Mucosa of stomach (tissue), 1 donor: Measurements from ENCODE around the gene SMIM5.
"Not testable (repeated sequence)": the region's sequence is repeated elsewhere in the genome, so short reads cannot be mapped to it uniquely, and the experiment has no call there.

ENCODE experiments used
- H3K27me3 ChIP-seq: one replicate; pipeline ENCODE4 v1.7.0; 2013; ENCODE audit warnings: mild to moderate bottlenecking, low read length; ENCODE audit not compliant: control insufficient read depth, insufficient read depth
- H3K36me3 ChIP-seq: one replicate; pipeline ENCODE4 v1.7.0; 2013; ENCODE audit warnings: low read length; ENCODE audit not compliant: control insufficient read depth, insufficient read depth
- H3K4me1 ChIP-seq: one replicate; pipeline ENCODE4 v1.7.0; 2013; ENCODE audit warnings: mild to moderate bottlenecking, low read length; ENCODE audit not compliant: control insufficient read depth, insufficient read depth
- H3K4me3 ChIP-seq: one replicate; pipeline ENCODE4 v1.7.0; 2013; ENCODE audit warnings: low read length
- H3K9ac ChIP-seq: one replicate; pipeline ENCODE4 v1.7.0; 2013; ENCODE audit warnings: mild to moderate bottlenecking, low read length, moderate library complexity
- H3K9me3 ChIP-seq: one replicate; pipeline ENCODE4 v1.7.0; 2013; ENCODE audit warnings: mild to moderate bottlenecking, low read length, moderate library complexity; ENCODE audit not compliant: control insufficient read depth
- donor health status: Pancreatic carcinoma.

SMIM5 gene

GRCh38 chr17:75632428-75632827 is 806 bp upstream of the SMIM5 start:
- peaks cover 49% of the 10 kb centered on the region for H3K4me1 ChIP-seq
- H3K27me3 ChIP-seq: no peaks in the 10 kb centered on the region
- peaks cover 12% of the 10 kb centered on the region for H3K36me3 ChIP-seq
- H3K9me3 ChIP-seq: no peaks in the 10 kb centered on the region
- H3K9ac ChIP-seq: peak overlapping the region; percentile 90
- H3K4me3 ChIP-seq: no peak overlapping the region

- Histone ChIP-seq H3K4me1 (peaks cover 61% of the 10 kb centered on the region), H3K9ac (peak overlapping the region; percentile 90), H3K36me3 (peaks cover 12% of the 10 kb centered on the region), H3K4me3 (peak overlapping the region; percentile 78), H3K9me3 (no peaks in the 10 kb centered on the region), H3K27me3 (no peaks in the 10 kb centered on the region)
Observed at GRCh38 chr17:75633486-75634375, 497 bp downstream of the SMIM5 start.

DNA sequence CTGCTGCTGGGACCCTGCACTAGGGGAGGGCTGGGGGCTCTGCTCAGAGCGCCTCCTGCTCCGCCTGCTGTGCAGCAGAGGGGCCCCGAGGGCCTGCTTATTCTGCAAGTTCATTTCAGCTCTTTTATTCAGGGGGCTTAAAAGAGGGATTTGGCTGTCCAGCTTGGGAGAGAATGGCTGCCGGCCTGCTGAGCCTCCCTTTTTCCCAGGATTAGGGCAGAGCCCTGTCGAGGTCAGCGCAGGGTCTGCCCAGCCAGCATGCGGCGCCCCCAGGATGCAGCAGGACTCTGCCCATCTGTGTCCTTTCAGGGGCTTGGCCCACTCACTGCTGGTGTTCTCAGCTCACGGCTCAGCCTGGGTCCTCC is 1.1 kb downstream of the SMIM5 start:
- Histone ChIP-seq H3K4me3 (peak overlapping the region; percentile 78), H3K27me3 (no peaks in the 10 kb centered on the region), H3K4me1 (peaks cover 68% of the 10 kb centered on the region), H3K36me3 (peaks cover 12% of the 10 kb centered on the region), H3K9me3 (no peaks in the 10 kb centered on the region), H3K9ac (peak overlapping the region; percentile 90)

DNA sequence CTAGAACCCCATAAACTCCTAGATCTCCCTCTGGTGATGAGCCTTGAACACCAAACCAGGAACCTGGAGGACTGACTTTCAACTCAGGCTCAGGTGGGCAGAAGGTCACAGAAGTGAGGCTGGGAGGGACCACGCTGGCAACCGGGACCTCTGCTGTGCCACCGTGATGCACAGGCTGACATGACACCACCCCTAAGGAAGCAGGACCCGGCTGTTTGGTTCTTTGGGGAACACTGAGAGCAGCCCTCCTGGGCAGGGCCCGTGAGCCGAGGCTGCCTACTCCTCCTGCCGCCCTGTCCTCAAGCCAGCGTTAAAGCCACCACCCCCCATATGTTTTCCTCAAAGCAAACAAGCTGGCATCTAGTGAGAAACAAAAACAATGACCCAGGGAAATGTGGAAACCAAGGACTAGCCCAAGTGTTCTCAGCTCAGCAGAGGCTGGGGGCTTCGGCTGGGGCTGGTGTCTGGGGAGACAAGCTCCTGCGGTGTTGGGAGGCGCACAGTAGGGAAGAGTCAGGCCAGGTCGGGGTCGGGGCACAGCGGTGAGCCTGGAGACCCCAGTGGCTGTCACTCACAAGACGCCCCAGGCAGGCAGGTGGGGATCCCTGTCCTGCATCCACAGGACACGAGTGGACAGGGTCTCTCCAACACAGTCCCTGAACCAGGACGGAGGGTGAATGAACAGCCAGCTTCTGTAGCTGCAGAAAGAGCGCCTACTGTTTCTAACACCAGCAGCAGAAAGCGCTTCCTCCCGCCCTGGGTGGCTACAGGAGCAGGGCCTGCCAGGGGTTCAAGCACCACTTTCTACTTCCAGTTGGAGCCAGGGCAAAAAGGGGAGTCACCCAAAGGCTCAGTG is 1.7 kb downstream of the SMIM5 start:
- peaks cover 6% of the 10 kb centered on the region for H3K36me3 ChIP-seq
- H3K4me1 ChIP-seq: peaks cover 73% of the 10 kb centered on the region
- H3K27me3 ChIP-seq: no peaks in the 10 kb centered on the region
- no peaks in the 10 kb centered on the region for H3K9me3 ChIP-seq
- H3K9ac ChIP-seq: peak overlapping the region; percentile 90
- peak overlapping the region; percentile 78 for H3K4me3 ChIP-seq

DNA sequence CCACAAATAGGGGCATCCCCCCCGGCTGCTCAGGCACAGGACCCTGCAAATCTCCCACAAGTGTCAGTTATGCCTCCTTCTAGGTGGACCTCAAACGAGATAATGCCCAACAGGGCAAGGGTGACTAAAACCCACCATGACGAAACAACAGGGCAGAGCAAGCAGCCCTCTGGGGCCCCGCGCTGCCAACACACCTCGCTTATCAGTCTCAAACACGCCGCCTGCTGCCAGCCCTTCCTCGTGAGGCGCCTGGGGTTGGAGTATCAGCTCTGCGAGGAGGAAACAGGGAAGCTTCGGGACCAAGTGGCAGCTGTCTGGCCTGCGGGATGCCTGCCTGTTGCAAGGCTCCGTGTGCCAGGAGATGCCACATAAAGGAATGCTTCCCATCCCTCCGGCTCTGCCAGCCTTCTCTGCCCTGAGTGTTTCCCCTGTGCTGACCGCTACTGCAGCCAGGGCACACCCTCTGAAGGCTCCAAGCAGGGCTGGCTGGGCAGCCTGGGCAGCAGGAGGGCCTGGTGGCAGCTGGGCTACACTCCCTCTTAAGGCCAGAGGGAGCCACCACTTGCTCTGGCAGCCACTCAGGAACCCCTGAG is 2.5 kb downstream of the SMIM5 start:
- Histone ChIP-seq H3K4me3 (peak overlapping the region; percentile 78), H3K9me3 (no peaks in the 10 kb centered on the region), H3K4me1 (peaks cover 80% of the 10 kb centered on the region), H3K9ac (peak overlapping the region; percentile 90), H3K27me3 (no peaks in the 10 kb centered on the region), H3K36me3 (no peaks in the 10 kb centered on the region)

DNA sequence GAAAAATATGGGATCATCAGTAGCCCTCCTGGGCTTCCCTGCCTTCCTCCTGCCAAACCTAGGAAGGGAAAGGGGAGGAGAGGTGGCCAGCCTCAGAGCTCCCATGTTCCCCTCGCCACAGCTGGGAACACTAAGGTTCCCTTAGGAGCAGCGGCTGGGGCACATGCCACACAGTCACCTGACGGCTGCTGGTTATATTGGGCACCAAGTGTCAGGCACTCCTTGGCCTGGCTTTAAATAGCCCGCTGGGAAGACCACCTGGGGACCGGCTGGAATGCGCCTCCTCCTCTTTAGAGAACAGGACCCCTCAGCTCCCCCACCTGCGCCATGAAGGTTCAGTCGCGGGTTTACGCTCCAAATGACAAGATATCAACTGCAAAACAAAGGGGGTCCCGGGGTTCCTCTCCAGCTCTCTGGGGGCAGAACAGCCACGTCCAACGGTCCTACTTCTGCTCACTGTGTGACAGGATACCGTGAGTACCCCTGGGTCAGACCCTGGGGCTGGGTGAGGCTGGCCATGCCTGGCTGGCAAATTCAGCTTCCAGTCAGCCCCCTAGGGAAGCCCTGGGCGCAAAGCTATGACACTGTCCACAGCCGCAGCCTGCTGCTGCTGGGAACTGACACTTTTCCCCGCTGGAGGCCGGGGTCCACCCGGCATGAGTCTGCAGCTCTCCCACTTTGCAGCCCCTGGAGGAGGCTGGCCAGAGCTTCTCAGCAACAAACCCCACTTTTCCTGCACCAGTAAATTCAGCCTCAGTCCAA is 3.3 kb downstream of the SMIM5 start:
- H3K36me3 ChIP-seq: peaks cover under 1% of the 10 kb centered on the region
- H3K4me3 ChIP-seq: peak overlapping the region; percentile 16
- peak overlapping the region; percentile 90 for H3K9ac ChIP-seq
- peaks cover 89% of the 10 kb centered on the region for H3K4me1 ChIP-seq
- no peaks in the 10 kb centered on the region for H3K27me3 ChIP-seq
- no peaks in the 10 kb centered on the region for H3K9me3 ChIP-seq

GRCh38 chr17:75637143-75637538 is 3.9 kb downstream of the SMIM5 start:
- peaks cover 4% of the 10 kb centered on the region for H3K36me3 ChIP-seq
- peaks cover 95% of the 10 kb centered on the region for H3K4me1 ChIP-seq
- H3K4me3 ChIP-seq: peak overlapping the region; percentile 14
- H3K27me3 ChIP-seq: no peaks in the 10 kb centered on the region
- peak overlapping the region; percentile 90 for H3K9ac ChIP-seq
- H3K9me3 ChIP-seq: no peaks in the 10 kb centered on the region

- Histone ChIP-seq H3K36me3 (peaks cover 4% of the 10 kb centered on the region), H3K9ac (peak overlapping the region; percentile 90), H3K4me3 (peak overlapping the region; percentile 14), H3K4me1 (peaks cover 97% of the 10 kb centered on the region), H3K27me3 (no peaks in the 10 kb centered on the region), H3K9me3 (no peaks in the 10 kb centered on the region)
Observed at GRCh38 chr17:75637551-75637950, 4.3 kb downstream of the SMIM5 start.

DNA sequence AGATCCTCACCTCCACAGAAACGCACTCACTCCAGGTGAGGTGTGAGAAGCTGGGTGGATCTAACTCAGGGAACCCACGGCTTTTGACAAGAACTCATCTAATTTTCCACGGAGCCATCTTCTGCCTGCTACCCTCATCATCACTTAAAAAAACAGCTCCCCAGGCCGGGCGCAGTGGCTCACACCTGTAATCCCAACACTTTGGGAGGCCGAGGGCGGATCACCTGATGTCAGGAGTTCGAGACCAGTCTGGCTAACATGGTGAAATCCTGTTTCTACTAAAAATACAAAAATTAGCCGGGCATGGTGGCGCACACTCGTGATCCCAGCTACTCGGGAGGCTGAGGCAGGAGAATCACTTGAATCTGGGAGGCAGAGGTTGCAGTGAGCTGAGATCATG is 4.8 kb downstream of the SMIM5 start:
- not testable (repeated sequence) for H3K27me3 ChIP-seq, H3K9me3 ChIP-seq, H3K36me3 ChIP-seq
- Histone ChIP-seq H3K9ac (peak overlapping the region; percentile 90), H3K4me3 (peak overlapping the region; percentile 14), H3K4me1 (peaks cover 96% of the 10 kb centered on the region)

GRCh38 chr17:75638893-75639292 is 5.7 kb downstream of the SMIM5 start:
- H3K9ac ChIP-seq: peak overlapping the region; percentile 77
- peaks cover 4% of the 10 kb centered on the region for H3K36me3 ChIP-seq
- H3K27me3 ChIP-seq: no peaks in the 10 kb centered on the region
- peaks cover 96% of the 10 kb centered on the region for H3K4me1 ChIP-seq
- no peak overlapping the region for H3K4me3 ChIP-seq
- H3K9me3 ChIP-seq: no peaks in the 10 kb centered on the region

- Histone ChIP-seq H3K9me3 (no peaks in the 10 kb centered on the region), H3K36me3 (peaks cover 4% of the 10 kb centered on the region), H3K27me3 (no peaks in the 10 kb centered on the region), H3K4me1 (peaks cover 96% of the 10 kb centered on the region), H3K4me3 (peak overlapping the region; percentile 28), H3K9ac (peak overlapping the region; percentile 77)
Observed at GRCh38 chr17:75639327-75639726, 6.1 kb downstream of the SMIM5 start.
